GM23248 (cell line): ENCODE data around the gene BTNL3. TPM values are rescaled to one million over a fixed set of nuclear protein-coding genes. Genes with fewer than 3 reads are reported as not detected.

Experiments used
- DNase-seq: peaks from one replicate; pipeline ENCODE4 v3.0.0-alpha.2; 2015
- H2AFZ ChIP-seq: fragments of 200-600 bp; sonication (generic); 2 replicates; pipeline ENCODE4 v1.6.1; 2016; ENCODE audit warnings: antibody characterized with exemption
- H3F3A ChIP-seq: fragments of 200-600 bp; sonication (generic); 2 replicates; pipeline ENCODE4 v1.6.1; 2016; ENCODE audit warnings: mild to moderate bottlenecking, antibody characterized with exemption, mixed run types; ENCODE audit not compliant: insufficient read depth
- H3K27ac ChIP-seq: fragments of 200-600 bp; sonication (generic); 2 replicates; pipeline ENCODE4 v1.5.1; 2016; ENCODE audit warnings: mild to moderate bottlenecking
- H3K27me3 ChIP-seq: fragments of 200-600 bp; sonication (generic); replicated peaks from 2 replicates; pipeline ENCODE4 v1.6.1; 2016; ENCODE audit warnings: mild to moderate bottlenecking; ENCODE audit not compliant: insufficient read depth
- H3K36me3 ChIP-seq: fragments of 200-600 bp; sonication (generic); 2 replicates; pipeline ENCODE4 v1.6.1; 2016; ENCODE audit warnings: low read depth, mild to moderate bottlenecking
- H3K4me1 ChIP-seq: fragments of 200-600 bp; sonication (generic); 2 replicates; pipeline ENCODE4 v1.6.1; 2016; ENCODE audit warnings: mild to moderate bottlenecking; ENCODE audit not compliant: insufficient read depth
- H3K4me2 ChIP-seq: fragments of 200-600 bp; sonication (generic); one replicate; pipeline ENCODE4 v1.6.1; 2016; ENCODE audit warnings: mild to moderate bottlenecking; ENCODE audit not compliant: unreplicated experiment
- H3K4me3 ChIP-seq: fragments of 200-600 bp; sonication (generic); 2 replicates; pipeline ENCODE4 v1.5.1; 2016; ENCODE audit warnings: mild to moderate bottlenecking
- H3K79me2 ChIP-seq: fragments of 200-600 bp; sonication (generic); 2 replicates; pipeline ENCODE4 v1.6.1; 2016; ENCODE audit warnings: mild to moderate bottlenecking; ENCODE audit not compliant: insufficient read depth
- H3K9ac ChIP-seq: fragments of 200-600 bp; sonication (generic); 2 replicates; pipeline ENCODE4 v1.6.1; 2016; ENCODE audit warnings: mild to moderate bottlenecking
- H3K9me2 ChIP-seq: fragments of 200-600 bp; sonication (generic); 2 replicates; pipeline ENCODE4 v1.6.1; 2016; ENCODE audit warnings: mixed run types, mild to moderate bottlenecking, moderate library complexity; ENCODE audit not compliant: insufficient read depth
- H3K9me3 ChIP-seq: fragments of 200-600 bp; sonication (generic); one replicate; pipeline ENCODE4 v1.6.1; 2017; ENCODE audit warnings: low read depth
- H4K20me1 ChIP-seq: fragments of 200-600 bp; sonication (generic); 2 replicates; pipeline ENCODE4 v1.6.0; 2016; ENCODE audit not compliant: insufficient read depth
- EZH2 ChIP-seq: fragments of 200-600 bp; sonication (generic); IDR thresholded peaks from 2 replicates; pipeline ENCODE4 v1.6.1; 2018; ENCODE audit warnings: antibody characterized with exemption, mild to moderate bottlenecking; ENCODE audit not compliant: insufficient read depth, poor library complexity, severe bottlenecking
- EZH2phosphoT487 ChIP-seq: fragments of 200-600 bp; sonication (generic); IDR thresholded peaks from 2 replicates; pipeline ENCODE4 v1.6.1; 2018; ENCODE audit warnings: antibody characterized with exemption, moderate library complexity, mild to moderate bottlenecking, low read depth; ENCODE audit not compliant: insufficient read depth
- WGBS, 2 experiments: methylation state at CpG; one replicate each; pipeline ENCODE4 v1.1.6; 2015 to 2017; ENCODE audit warnings: low lambda C conversion rate in 2 of 2, low coverage in 1 of 2; ENCODE audit errors: missing lambda C conversion rate in 2 of 2; 5-methylcytosine and 5-hydroxymethylcytosine counted together
- in situ Hi-C: fragments of 300-500 bp; cut with MboI; formaldehyde crosslinking; loops from 2 replicates; pipeline ENCODE4 v1.15.0; 2020
- polyA plus RNA-seq: library from polyadenylated mRNA; unstranded; fragments of >200 nt; fragmentation: Nextera tagmentation; extraction: Ambion mirVana; gene quantifications from 2 replicates; pipeline ENCODE4 v1.2.1, GENCODE V29; 2016
- total RNA-seq: library from RNA; depleted of rRNA; stranded (reverse); fragments of >200 nt; shearing (Covaris generic); gene quantifications from 2 replicates; pipeline ENCODE4 v1.2.3, GENCODE V29; 2014

Gene BTNL3
- total and polyA plus RNA-seq, 2 experiments from 2014 or later = not detected

DNA sequence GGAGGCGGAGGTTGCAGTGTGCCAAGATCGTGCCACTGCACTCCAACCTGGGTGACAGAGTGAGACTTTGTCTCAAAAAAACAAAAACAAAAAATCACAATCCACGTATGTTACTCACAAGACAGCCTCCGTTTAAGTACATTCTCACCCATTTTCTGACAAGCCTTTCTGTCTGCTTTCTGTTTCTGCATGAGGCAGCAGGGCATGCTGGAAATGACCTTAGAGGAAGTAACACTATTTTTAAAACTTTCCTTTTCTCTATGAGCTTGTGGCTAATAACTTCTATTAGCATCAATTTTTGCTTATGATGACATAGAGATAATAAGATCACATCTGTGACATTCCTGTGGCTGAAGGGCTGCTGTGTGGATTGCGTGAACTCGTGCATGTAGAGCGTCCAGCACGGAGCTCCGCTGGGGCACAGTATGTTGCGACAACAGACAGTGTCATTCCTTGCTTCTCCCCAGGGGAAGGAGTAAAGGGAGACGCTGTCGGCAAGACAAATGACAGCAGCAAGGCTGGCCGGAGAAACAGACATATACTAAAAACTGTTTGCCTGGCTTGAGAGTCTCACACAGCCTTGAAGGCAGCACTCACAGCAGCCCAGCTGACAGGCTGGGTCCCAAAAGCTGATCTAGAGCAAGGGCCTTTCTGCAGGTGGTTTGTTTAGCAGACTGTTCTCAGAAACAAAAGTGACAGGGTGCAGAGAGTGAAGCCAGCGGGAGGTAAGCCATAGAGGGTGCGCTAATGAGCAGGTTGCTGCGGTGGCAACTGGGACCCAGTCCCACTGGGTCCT lies 1.6 kb downstream of the BTNL3 start:
- no peaks in the 10 kb centered on the region for H3F3A ChIP-seq
- H3K4me2 ChIP-seq = no peak overlapping the region
- no peaks in the 10 kb centered on the region for H3K27me3 ChIP-seq
- H3K4me3 ChIP-seq = no peak overlapping the region
- no CpG with 5 or more reads among the region's 16 CpGs for WGBS, 2 experiments
- no peaks in the 10 kb centered on the region for H3K79me2 ChIP-seq
- H3K9ac ChIP-seq = no peak overlapping the region
- DNase-seq = no peak
- H3K36me3 ChIP-seq = no peaks in the 10 kb centered on the region
- no peaks in the 10 kb centered on the region for H3K9me3 ChIP-seq
- no peak for TF ChIP-seq EZH2
- TF ChIP-seq EZH2phosphoT487 = no peak
- in situ Hi-C loops = no loop called here
- no peaks in the 10 kb centered on the region for H4K20me1 ChIP-seq
- H2AFZ ChIP-seq = no peak overlapping the region
- H3K9me2 ChIP-seq = no peaks in the 10 kb centered on the region
- no peak overlapping the region for H3K27ac ChIP-seq
- no peaks in the 10 kb centered on the region for H3K4me1 ChIP-seq

DNA sequence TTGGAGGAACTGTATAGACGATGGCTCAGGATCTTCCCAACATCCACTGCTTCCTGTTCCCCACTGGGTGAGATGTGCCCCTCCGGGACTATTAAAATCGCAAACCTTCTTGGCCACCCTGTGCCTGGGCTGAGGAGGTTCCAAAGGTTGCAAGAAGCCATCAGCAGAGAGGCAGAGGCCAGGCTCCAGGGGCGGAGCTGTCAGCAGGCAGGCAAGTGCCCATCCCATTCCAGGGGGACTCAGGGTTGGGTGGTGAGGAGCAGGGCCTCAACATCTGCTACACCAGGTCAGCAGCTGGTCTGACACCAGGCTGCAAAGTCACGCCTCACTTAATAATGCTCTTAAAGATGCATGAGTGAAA lies 2.2 kb downstream of the BTNL3 start:
- Histone ChIP-seq H3K9ac (no peak overlapping the region), H3K27ac (no peak overlapping the region), H3K9me3 (no peaks in the 10 kb centered on the region), H4K20me1 (no peaks in the 10 kb centered on the region), H3K4me1 (no peaks in the 10 kb centered on the region), H3K4me2 (no peak overlapping the region), H3K79me2 (no peaks in the 10 kb centered on the region), H3K36me3 (no peaks in the 10 kb centered on the region), H2AFZ (no peak overlapping the region), H3K27me3 (no peaks in the 10 kb centered on the region), H3K4me3 (no peak overlapping the region), H3K9me2 (no peaks in the 10 kb centered on the region), H3F3A (no peaks in the 10 kb centered on the region)
- in situ Hi-C loops = no loop called here
- no CpG with 5 or more reads among the region's 5 CpGs for WGBS, 2 experiments
- no peak for DNase-seq
- TF ChIP-seq EZH2phosphoT487 = no peak
- TF ChIP-seq EZH2 = no peak

DNA sequence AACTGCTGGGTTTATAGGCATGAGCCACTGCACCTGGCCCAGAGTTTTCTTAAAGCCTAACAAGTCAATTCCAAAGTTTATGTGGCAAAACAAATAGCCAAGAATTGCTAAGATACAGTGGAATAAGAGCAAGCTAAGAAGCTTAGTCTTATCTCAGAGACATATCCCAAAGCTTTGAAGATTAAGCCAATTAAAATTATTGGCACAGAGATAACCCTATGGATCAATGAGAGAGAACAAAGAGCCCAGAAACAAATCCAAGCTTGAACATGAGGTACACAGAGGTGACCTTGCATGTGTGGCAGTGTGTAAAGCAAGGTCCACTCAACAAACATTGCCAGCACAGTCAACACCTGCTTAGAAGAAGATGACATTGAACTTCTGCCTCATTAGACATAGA lies 13.3 kb downstream of the BTNL3 start:
- H2AFZ ChIP-seq = no peak overlapping the region
- no peaks in the 10 kb centered on the region for H3K9me2 ChIP-seq
- H3K9ac ChIP-seq = no peak overlapping the region
- no peaks in the 10 kb centered on the region for H4K20me1 ChIP-seq
- no peaks in the 10 kb centered on the region for H3F3A ChIP-seq
- H3K79me2 ChIP-seq = no peaks in the 10 kb centered on the region
- H3K4me1 ChIP-seq = no peaks in the 10 kb centered on the region
- no peak for TF ChIP-seq EZH2phosphoT487
- no peak for TF ChIP-seq EZH2
- no peak overlapping the region for H3K27ac ChIP-seq
- DNase-seq = no peak
- no peaks in the 10 kb centered on the region for H3K27me3 ChIP-seq
- H3K4me2 ChIP-seq = no peak overlapping the region
- no peaks in the 10 kb centered on the region for H3K9me3 ChIP-seq
- H3K4me3 ChIP-seq = no peak overlapping the region
- in situ Hi-C loops = loop anchor here (25.0 kb wide), 1 partner anchor 115 kb away; the partner anchor contains the start of gene BTNL8
- H3K36me3 ChIP-seq = no peaks in the 10 kb centered on the region

DNA sequence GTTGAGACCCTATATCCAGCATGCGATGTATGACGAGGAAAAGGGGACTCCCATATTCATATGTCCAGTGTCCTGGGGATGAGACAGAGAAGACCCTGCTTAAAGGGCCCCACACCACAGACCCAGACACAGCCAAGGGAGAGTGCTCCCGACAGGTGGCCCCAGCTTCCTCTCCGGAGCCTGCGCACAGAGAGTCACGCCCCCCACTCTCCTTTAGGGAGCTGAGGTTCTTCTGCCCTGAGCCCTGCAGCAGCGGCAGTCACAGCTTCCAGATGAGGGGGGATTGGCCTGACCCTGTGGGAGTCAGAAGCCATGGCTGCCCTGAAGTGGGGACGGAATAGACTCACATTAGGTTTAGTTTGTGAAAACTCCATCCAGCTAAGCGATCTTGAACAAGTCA lies 17.1 kb downstream of the BTNL3 start:
- no peak for DNase-seq
- Histone ChIP-seq H3K4me1 (no peaks in the 10 kb centered on the region), H3K4me2 (no peak overlapping the region), H3K79me2 (no peaks in the 10 kb centered on the region), H3K36me3 (no peaks in the 10 kb centered on the region), H3K27ac (no peak overlapping the region), H3K9me2 (no peaks in the 10 kb centered on the region), H3K9ac (no peak overlapping the region), H3F3A (no peaks in the 10 kb centered on the region), H3K9me3 (no peaks in the 10 kb centered on the region), H3K27me3 (no peaks in the 10 kb centered on the region), H4K20me1 (no peaks in the 10 kb centered on the region), H3K4me3 (no peak overlapping the region), H2AFZ (no peak overlapping the region)
- TF ChIP-seq EZH2phosphoT487 = no peak
- TF ChIP-seq EZH2 = no peak
- WGBS, 2 experiments = 35 to 38% methylated on average over 9 of the region's 9 CpGs
- in situ Hi-C loops = loop anchor here (25.0 kb wide), 1 partner anchor 118 kb away; the partner anchor contains the start of gene BTNL8
